Loucy (cell line): ENCODE measurements around the gene ARID1B.

Source experiments
- H2AFZ ChIP-seq: fragments of 200-600 bp; sonication (generic); 2 replicates; pipeline ENCODE4 v1.6.0; 2016; ENCODE audit warnings: antibody characterized with exemption, mild to moderate bottlenecking, low read length, moderate library complexity
- H3F3A ChIP-seq: fragments of 200-600 bp; 2 replicates; pipeline ENCODE4 v1.6.0; 2016; ENCODE audit warnings: antibody characterized with exemption, low read depth, mild to moderate bottlenecking
- H3K27me3 ChIP-seq: fragments of 200-600 bp; sonication (generic); 2 replicates; pipeline ENCODE4 v1.6.1; 2014; ENCODE audit warnings: low read length, mild to moderate bottlenecking; ENCODE audit not compliant: insufficient read depth, poor library complexity, severe bottlenecking
- H3K36me3 ChIP-seq: fragments of 200-600 bp; sonication (generic); 2 replicates; pipeline ENCODE4 v1.6.1; 2016; ENCODE audit warnings: low read length; ENCODE audit not compliant: insufficient read depth
- H3K4me1 ChIP-seq: fragments of 200-600 bp; sonication (generic); 2 replicates; pipeline ENCODE4 v1.5.1; 2014; ENCODE audit warnings: low read length, mild to moderate bottlenecking; ENCODE audit not compliant: insufficient read depth, poor library complexity, severe bottlenecking
- H3K4me2 ChIP-seq: fragments of 200-600 bp; sonication (generic); 2 replicates; pipeline ENCODE4 v1.6.0; 2014; ENCODE audit warnings: antibody characterized with exemption, low read length, low read depth, mild to moderate bottlenecking; ENCODE audit not compliant: poor library complexity, severe bottlenecking
- H3K4me3 ChIP-seq: fragments of 200-600 bp; sonication (generic); 2 replicates; pipeline ENCODE4 v1.5.1; 2014; ENCODE audit warnings: low read length, mild to moderate bottlenecking, mixed read lengths; ENCODE audit not compliant: poor library complexity, severe bottlenecking
- H3K79me2 ChIP-seq: fragments of 200-600 bp; sonication (generic); 2 replicates; pipeline ENCODE4 v1.6.1; 2014; ENCODE audit warnings: low read length; ENCODE audit not compliant: insufficient read depth
- H3K9ac ChIP-seq: fragments of 200-600 bp; sonication (generic); 2 replicates; pipeline ENCODE4 v1.6.0; 2014; ENCODE audit warnings: mild to moderate bottlenecking, low read depth, low read length, moderate library complexity; ENCODE audit not compliant: poor library complexity, severe bottlenecking
- H3K9me2 ChIP-seq: fragments of 200-600 bp; sonication (generic); replicated peaks from 2 replicates; pipeline ENCODE4 v1.6.1; 2016; ENCODE audit warnings: low read depth, low read length, mixed read lengths
- H3K9me3 ChIP-seq: fragments of 200-600 bp; sonication (generic); 2 replicates; pipeline ENCODE4 v1.6.1; 2014; ENCODE audit warnings: mild to moderate bottlenecking, antibody characterized with exemption, low read length, low read depth; ENCODE audit not compliant: insufficient read depth
- H4K20me1 ChIP-seq: fragments of 200-600 bp; sonication (generic); 2 replicates; pipeline ENCODE4 v1.6.0; 2014; ENCODE audit warnings: antibody characterized with exemption, low read length, mild to moderate bottlenecking; ENCODE audit not compliant: insufficient read depth, poor library complexity, severe bottlenecking
- CTCF ChIP-seq: fragments of 200-600 bp; sonication (generic); conservative IDR thresholded peaks from 2 replicates; pipeline ENCODE4 v1.5.1; 2014; ENCODE audit warnings: mild to moderate bottlenecking, antibody characterized with exemption, low read length
- EZH2phosphoT487 ChIP-seq: fragments of 200-600 bp; IDR thresholded peaks from 2 replicates; pipeline ENCODE4 v1.6.1; 2018; ENCODE audit warnings: antibody characterized with exemption, mild to moderate bottlenecking, moderate library complexity, borderline replicate concordance

ARID1B gene

DNA sequence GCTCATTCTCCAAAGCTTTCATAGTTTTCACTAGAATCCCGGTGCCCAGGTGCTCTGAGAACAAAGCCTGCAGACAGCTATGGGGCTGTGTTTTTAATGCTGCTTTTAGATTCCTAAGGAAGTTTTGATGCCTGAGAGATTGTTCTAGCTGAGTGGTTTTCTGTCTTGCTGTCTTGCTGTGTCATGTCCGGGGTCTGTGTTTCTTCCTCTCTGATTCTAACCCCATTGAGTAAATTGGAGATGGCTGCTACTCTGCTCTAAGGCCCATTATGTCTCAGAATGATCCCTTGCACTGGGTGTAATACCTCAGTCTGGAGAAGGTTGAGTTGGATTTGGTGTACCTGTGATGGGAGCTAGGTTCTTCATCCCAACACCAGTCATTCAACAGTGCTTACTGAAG is 63.4 kb downstream of the ARID1B start:
- Histone ChIP-seq H3K27me3 (no peaks in the 10 kb centered on the region), H3F3A (no peaks in the 10 kb centered on the region), H3K9ac (peak overlapping the region; percentile 35), H2AFZ (no peak overlapping the region), H4K20me1 (peaks cover 89% of the 10 kb centered on the region), H3K4me1 (peaks cover 28% of the 10 kb centered on the region), H3K36me3 (peaks cover 13% of the 10 kb centered on the region; the same call in 1 of the 2 replicates), H3K79me2 (peaks cover 99% of the 10 kb centered on the region), H3K4me3 (no peak overlapping the region), H3K9me3 (no peaks in the 10 kb centered on the region), H3K9me2 (no peaks in the 10 kb centered on the region), H3K4me2 (peak overlapping the region; percentile 61)
- TF ChIP-seq EZH2phosphoT487: no peak
- TF ChIP-seq CTCF: no peak

DNA sequence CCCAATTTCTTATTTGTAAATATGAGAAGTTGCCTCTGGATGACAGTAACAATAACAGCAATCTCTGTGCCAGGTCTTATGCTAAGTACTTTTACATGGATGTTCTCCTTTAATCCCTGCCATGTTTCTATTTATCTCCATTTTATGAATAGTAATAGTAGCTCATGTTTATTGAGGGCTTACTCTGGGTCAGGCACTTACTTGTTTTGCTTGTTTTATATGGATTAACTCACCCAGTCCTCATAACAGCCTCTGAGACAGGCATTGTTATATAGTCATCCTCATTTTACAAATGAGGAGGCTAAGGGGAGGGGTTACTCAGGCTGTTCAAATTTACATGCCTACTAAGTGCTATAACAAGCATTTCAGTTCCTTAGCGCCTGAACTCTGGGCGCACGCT is 64.3 kb downstream of the ARID1B start:
- Histone ChIP-seq H3F3A (no peaks in the 10 kb centered on the region), H3K9ac (no peak overlapping the region), H3K79me2 (peaks cover 99% of the 10 kb centered on the region), H4K20me1 (peaks cover 86% of the 10 kb centered on the region), H2AFZ (no peak overlapping the region), H3K27me3 (no peaks in the 10 kb centered on the region), H3K9me3 (no peaks in the 10 kb centered on the region), H3K4me1 (peaks cover 30% of the 10 kb centered on the region), H3K36me3 (peaks cover 4% of the 10 kb centered on the region; the same call in 1 of the 2 replicates), H3K4me2 (no peak overlapping the region), H3K9me2 (no peaks in the 10 kb centered on the region), H3K4me3 (no peak overlapping the region)
- TF ChIP-seq CTCF (no peak), EZH2phosphoT487 (no peak)

DNA sequence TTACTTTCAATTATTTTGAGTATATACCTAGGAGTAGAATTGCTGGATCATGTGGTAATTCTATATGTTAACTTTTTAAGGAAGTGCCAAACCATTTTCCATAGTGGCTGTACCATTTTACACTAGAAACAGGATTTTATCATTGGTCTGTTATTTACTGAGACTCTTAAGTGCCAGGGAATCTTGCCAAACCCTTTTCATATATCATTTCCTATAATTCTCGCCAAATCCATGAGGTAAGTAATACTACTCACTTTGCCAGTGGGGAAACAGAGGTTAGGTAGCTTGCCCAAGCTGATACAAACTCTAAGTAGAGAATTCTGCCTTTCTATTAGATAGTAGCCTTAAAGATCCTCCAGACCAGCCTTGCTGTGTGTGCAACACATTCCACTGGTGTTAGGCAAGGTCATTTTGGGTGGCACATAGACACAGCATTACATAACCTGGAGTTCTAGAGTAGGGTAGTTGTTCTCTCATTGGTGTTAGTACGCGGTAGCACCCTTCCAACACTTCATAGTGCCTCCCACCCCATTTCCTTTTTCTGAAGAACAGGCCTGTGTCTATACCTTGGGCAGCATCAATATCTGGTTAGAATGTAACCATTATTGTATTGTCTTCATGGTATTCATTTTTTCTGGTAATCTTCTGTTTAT is 65.5 kb downstream of the ARID1B start:
- no peaks in the 10 kb centered on the region for H3K9me3 ChIP-seq
- H3K9ac ChIP-seq: no peak overlapping the region
- no peaks in the 10 kb centered on the region for H3F3A ChIP-seq
- H2AFZ ChIP-seq: no peak overlapping the region
- TF ChIP-seq EZH2phosphoT487 (no peak), CTCF (no peak)
- no peak overlapping the region for H3K4me2 ChIP-seq
- no peaks in the 10 kb centered on the region for H3K9me2 ChIP-seq
- peaks cover 41% of the 10 kb centered on the region for H3K4me1 ChIP-seq
- peaks cover 91% of the 10 kb centered on the region for H4K20me1 ChIP-seq
- H3K4me3 ChIP-seq: no peak overlapping the region
- H3K27me3 ChIP-seq: no peaks in the 10 kb centered on the region
- H3K36me3 ChIP-seq: peaks cover 4% of the 10 kb centered on the region; the same call in 1 of the 2 replicates
- peaks cover 99% of the 10 kb centered on the region for H3K79me2 ChIP-seq
